HEK293T (cell line): Measurements from ENCODE around the gene MSGN1.

Experiments
- BHLHE40 ChIP-seq: fragments of 450-650 bp; IDR thresholded peaks from 2 replicates; pipeline ENCODE4 v1.6.1; 2016; ENCODE audit warnings: mild to moderate bottlenecking, moderate library complexity, borderline replicate concordance
- CTBP1 ChIP-seq: fragments of 450-650 bp; IDR thresholded peaks from 2 replicates; pipeline ENCODE4 v1.6.1; 2016; ENCODE audit warnings: borderline replicate concordance
- ELF4 ChIP-seq: fragments of 450-650 bp; IDR thresholded peaks from 2 replicates; pipeline ENCODE4 v1.6.1; 2017; ENCODE audit warnings: antibody characterized with exemption
- FOXA1 ChIP-seq: fragments of 450-650 bp; IDR thresholded peaks from 2 replicates; pipeline ENCODE4 v1.6.1; 2016; ENCODE audit warnings: mild to moderate bottlenecking
- FOXK2 ChIP-seq: fragments of 450-650 bp; IDR thresholded peaks from 2 replicates; pipeline ENCODE4 v1.6.1; 2016; ENCODE audit warnings: mild to moderate bottlenecking
- FOXM1 ChIP-seq: fragments of 450-650 bp; IDR thresholded peaks from 2 replicates; pipeline ENCODE4 v1.6.1; 2017; ENCODE audit warnings: mild to moderate bottlenecking, borderline replicate concordance
- HDGF ChIP-seq: fragments of 450-650 bp; IDR thresholded peaks from 2 replicates; pipeline ENCODE4 v1.6.1; 2017; ENCODE audit warnings: antibody characterized with exemption, borderline replicate concordance
- L3MBTL2 ChIP-seq: fragments of 450-650 bp; conservative IDR thresholded peaks from 2 replicates; pipeline ENCODE4 v1.6.1; 2016; ENCODE audit warnings: mild to moderate bottlenecking
- LEF1 ChIP-seq: fragments of 450-650 bp; IDR thresholded peaks from 2 replicates; pipeline ENCODE4 v1.6.1; 2017; ENCODE audit warnings: mild to moderate bottlenecking, borderline replicate concordance
- PKNOX1 ChIP-seq: fragments of 450-650 bp; IDR thresholded peaks from 2 replicates; pipeline ENCODE4 v1.6.1; 2016
- SP1 ChIP-seq: fragments of 450-650 bp; IDR thresholded peaks from 2 replicates; pipeline ENCODE4 v1.6.1; 2017
- TARDBP ChIP-seq: fragments of 450-650 bp; IDR thresholded peaks from 2 replicates; pipeline ENCODE4 v1.6.1; 2016
- ZNF384 ChIP-seq: fragments of 450-650 bp; IDR thresholded peaks from 2 replicates; pipeline ENCODE4 v1.6.1; 2016

GRCh38 chr2:17813010-17813741 is 3.1 kb upstream of the MSGN1 start:
- TF ChIP-seq BHLHE40 (no peak), HDGF (no peak), PKNOX1 (no peak), LEF1 (no peak), FOXK2 (no peak), SP1 (no peak), ELF4 (no peak), L3MBTL2 (no peak), CTBP1 (no peak), ZNF384 (no peak), TARDBP (no peak), FOXM1 (no peak), FOXA1 (no peak)
